Liver (tissue), 3 donors: ENCODE results near the gene HAAO.

Experiments
- EGR1 ChIP-seq, 2 donors: IDR thresholded peaks; 2 replicates each; pipeline ENCODE4 v1.6.1; 2016 to 2018; ENCODE audit warnings: antibody characterized with exemption in 2 of 2, low read depth in 2 of 2
- JUND ChIP-seq, 2 donors: IDR thresholded peaks; 2 replicates each; pipeline ENCODE4 v1.6.1; 2016; ENCODE audit warnings: antibody characterized with exemption in 2 of 2
- RAD21 ChIP-seq, 2 donors: IDR thresholded peaks; 2 replicates each; pipeline ENCODE4 v1.6.1; 2016; ENCODE audit warnings: antibody characterized with exemption in 2 of 2, mild to moderate bottlenecking in 2 of 2
- SP1 ChIP-seq: IDR thresholded peaks from 2 replicates; pipeline ENCODE4 v1.6.1; 2018; ENCODE audit warnings: antibody characterized with exemption, mild to moderate bottlenecking
- TAF1 ChIP-seq: conservative IDR thresholded peaks from 2 replicates; pipeline ENCODE4 v1.6.1; 2016; ENCODE audit warnings: antibody characterized with exemption, mild to moderate bottlenecking
- YY1 ChIP-seq: IDR thresholded peaks from 2 replicates; pipeline ENCODE4 v1.6.1; 2016; ENCODE audit warnings: antibody characterized with exemption, mild to moderate bottlenecking
- TF ChIP-seq, protein P1 (sequence below): fragments of 150-350 bp; IDR thresholded peaks from 2 replicates; pipeline ENCODE4 v1.5.1; 2017; ENCODE audit warnings: improper control_type of control experiment, low read depth, low read length; ENCODE audit not compliant: missing input control
- TF ChIP-seq, protein P2 (sequence below): IDR thresholded peaks from 2 replicates; pipeline ENCODE4 v1.6.1; 2016; ENCODE audit warnings: antibody characterized with exemption
- TF ChIP-seq, protein P3 (sequence below): IDR thresholded peaks from 2 replicates; pipeline ENCODE4 v1.6.1; 2016; ENCODE audit warnings: antibody characterized with exemption
- TF ChIP-seq, protein P4 (sequence below): IDR thresholded peaks from 2 replicates; pipeline ENCODE4 v1.6.1; 2016; ENCODE audit warnings: antibody characterized with exemption, mild to moderate bottlenecking
- TF ChIP-seq, protein P5 (sequence below): IDR thresholded peaks from 2 replicates; pipeline ENCODE4 v1.6.1; 2016; ENCODE audit warnings: antibody characterized with exemption
- donor health status: healthy.
- donor health status: healthy.

DNA sequence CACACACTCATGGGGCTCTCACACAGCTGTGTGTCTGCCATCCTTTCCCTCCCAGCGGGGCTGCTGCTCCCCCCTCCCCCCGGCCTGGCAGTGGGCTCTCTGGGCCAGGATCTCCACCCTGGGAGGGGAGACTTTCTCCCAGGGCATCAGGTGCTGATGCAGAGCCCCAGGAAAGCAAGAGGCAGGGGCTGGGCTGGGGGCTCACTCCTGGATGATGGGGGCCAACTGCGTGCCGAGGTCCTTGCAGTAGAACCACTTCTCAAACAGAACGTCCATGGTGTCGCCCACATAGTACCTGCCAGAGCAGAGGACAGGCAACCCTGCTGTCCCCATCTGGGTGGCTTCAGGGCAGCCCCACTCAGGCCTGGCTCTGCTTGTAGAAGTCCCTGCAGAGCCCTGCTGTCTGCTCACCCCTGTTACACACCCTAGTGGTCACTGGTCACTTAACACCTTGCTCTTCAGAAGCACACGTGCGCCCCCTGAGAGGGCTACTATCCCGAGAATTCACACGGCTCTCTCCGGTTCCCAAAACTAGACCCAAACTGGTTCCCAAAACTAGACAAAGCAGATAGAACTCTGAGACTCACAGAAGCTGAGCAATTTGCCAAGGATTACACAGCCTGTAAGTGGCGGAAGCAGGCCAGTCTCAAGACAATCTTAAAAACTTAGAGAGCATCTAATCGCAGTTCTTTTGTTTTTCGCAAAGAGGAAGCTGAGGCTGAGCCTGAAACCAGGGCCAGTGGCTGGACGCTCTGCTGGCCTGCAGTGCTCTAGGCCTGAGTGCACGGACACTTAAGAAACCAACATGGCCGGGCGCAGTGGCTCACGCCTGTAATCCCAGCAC is 21.9 kb downstream of the HAAO start:
- TF ChIP-seq, protein P1, sequence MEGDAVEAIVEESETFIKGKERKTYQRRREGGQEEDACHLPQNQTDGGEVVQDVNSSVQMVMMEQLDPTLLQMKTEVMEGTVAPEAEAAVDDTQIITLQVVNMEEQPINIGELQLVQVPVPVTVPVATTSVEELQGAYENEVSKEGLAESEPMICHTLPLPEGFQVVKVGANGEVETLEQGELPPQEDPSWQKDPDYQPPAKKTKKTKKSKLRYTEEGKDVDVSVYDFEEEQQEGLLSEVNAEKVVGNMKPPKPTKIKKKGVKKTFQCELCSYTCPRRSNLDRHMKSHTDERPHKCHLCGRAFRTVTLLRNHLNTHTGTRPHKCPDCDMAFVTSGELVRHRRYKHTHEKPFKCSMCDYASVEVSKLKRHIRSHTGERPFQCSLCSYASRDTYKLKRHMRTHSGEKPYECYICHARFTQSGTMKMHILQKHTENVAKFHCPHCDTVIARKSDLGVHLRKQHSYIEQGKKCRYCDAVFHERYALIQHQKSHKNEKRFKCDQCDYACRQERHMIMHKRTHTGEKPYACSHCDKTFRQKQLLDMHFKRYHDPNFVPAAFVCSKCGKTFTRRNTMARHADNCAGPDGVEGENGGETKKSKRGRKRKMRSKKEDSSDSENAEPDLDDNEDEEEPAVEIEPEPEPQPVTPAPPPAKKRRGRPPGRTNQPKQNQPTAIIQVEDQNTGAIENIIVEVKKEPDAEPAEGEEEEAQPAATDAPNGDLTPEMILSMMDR: peak; percentile 18
- TF ChIP-seq, protein P2, sequence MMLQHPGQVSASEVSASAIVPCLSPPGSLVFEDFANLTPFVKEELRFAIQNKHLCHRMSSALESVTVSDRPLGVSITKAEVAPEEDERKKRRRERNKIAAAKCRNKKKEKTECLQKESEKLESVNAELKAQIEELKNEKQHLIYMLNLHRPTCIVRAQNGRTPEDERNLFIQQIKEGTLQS: no peak
- TF ChIP-seq, protein P3, sequence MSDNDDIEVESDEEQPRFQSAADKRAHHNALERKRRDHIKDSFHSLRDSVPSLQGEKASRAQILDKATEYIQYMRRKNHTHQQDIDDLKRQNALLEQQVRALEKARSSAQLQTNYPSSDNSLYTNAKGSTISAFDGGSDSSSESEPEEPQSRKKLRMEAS: no peak
- TF ChIP-seq JUND (IDR thresholded peaks at IDR 0.05) (no peak), TAF1 (no peak), YY1 (no peak), RAD21 (IDR thresholded peaks at IDR 0.05) (peak in 1 of 2 donors; percentile 67), SP1 (no peak), EGR1 (IDR thresholded peaks at IDR 0.05; ENCODE audit: low read depth in 2 of 2) (no peak)
- TF ChIP-seq, protein P4, sequence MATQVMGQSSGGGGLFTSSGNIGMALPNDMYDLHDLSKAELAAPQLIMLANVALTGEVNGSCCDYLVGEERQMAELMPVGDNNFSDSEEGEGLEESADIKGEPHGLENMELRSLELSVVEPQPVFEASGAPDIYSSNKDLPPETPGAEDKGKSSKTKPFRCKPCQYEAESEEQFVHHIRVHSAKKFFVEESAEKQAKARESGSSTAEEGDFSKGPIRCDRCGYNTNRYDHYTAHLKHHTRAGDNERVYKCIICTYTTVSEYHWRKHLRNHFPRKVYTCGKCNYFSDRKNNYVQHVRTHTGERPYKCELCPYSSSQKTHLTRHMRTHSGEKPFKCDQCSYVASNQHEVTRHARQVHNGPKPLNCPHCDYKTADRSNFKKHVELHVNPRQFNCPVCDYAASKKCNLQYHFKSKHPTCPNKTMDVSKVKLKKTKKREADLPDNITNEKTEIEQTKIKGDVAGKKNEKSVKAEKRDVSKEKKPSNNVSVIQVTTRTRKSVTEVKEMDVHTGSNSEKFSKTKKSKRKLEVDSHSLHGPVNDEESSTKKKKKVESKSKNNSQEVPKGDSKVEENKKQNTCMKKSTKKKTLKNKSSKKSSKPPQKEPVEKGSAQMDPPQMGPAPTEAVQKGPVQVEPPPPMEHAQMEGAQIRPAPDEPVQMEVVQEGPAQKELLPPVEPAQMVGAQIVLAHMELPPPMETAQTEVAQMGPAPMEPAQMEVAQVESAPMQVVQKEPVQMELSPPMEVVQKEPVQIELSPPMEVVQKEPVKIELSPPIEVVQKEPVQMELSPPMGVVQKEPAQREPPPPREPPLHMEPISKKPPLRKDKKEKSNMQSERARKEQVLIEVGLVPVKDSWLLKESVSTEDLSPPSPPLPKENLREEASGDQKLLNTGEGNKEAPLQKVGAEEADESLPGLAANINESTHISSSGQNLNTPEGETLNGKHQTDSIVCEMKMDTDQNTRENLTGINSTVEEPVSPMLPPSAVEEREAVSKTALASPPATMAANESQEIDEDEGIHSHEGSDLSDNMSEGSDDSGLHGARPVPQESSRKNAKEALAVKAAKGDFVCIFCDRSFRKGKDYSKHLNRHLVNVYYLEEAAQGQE: no peak
- TF ChIP-seq, protein P5, sequence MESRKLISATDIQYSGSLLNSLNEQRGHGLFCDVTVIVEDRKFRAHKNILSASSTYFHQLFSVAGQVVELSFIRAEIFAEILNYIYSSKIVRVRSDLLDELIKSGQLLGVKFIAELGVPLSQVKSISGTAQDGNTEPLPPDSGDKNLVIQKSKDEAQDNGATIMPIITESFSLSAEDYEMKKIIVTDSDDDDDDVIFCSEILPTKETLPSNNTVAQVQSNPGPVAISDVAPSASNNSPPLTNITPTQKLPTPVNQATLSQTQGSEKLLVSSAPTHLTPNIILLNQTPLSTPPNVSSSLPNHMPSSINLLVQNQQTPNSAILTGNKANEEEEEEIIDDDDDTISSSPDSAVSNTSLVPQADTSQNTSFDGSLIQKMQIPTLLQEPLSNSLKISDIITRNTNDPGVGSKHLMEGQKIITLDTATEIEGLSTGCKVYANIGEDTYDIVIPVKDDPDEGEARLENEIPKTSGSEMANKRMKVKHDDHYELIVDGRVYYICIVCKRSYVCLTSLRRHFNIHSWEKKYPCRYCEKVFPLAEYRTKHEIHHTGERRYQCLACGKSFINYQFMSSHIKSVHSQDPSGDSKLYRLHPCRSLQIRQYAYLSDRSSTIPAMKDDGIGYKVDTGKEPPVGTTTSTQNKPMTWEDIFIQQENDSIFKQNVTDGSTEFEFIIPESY: no peak
